ENCODE measurements around the gene TBC1D32.

DNA sequence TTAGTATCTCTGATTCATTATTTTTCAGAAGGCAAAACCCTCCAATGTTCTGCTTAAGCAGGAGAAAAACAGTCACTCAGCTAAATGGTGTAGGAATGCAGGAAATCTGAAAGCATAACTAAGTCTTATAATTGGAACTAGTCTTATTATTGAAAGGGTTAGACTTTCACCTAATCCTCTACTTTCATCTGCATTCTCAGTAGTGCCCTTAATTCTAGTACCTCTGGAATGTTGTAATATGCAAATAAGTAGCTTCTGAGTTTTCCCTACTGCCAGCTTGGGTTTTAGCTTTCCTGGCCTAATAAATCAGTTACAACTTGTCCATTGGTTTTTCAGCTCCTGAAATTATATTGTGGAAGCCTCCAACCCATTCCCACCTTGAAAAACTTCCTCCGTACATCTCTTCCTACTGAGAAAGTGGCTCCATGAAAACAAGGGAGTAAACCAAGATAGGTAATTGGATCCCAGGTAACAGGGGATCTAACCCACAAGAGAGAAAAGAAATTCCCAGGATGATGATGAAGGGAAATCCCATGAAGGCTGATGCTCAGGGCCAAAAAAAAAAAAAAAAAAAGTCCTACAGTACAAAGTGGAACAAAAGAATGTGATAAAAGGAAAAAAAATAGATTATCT is 147.0 kb downstream of the TBC1D32 start:
- TF ChIP-seq EZH2phosphoT487 (IDR thresholded peaks at IDR 0.05; ENCODE audit: insufficient read depth, low read depth) (no peak), EZH2 (IDR thresholded peaks at IDR 0.05; ENCODE audit: insufficient read depth, poor library complexity, severe bottlenecking) (no peak)

All from GM23248 (cell line).